T-helper 22 cell (primary cell): ENCODE data around the gene YES1.
A peak's percentile ranks its signal among the peaks of the same experiment; 100 is the strongest.
"Not testable (repeated sequence)": the region's sequence is repeated elsewhere in the genome, so short reads cannot be mapped to it uniquely, and the experiment has no call there.

Source experiments
- DNase-seq: peaks from one replicate; pipeline ENCODE4 v3.0.0-alpha.2; 2020; ENCODE audit warnings: low read depth

Gene YES1

GRCh38 chr18:820591-821165, 8.6 kb upstream of the YES1 start:
- no peak for DNase-seq

DNA sequence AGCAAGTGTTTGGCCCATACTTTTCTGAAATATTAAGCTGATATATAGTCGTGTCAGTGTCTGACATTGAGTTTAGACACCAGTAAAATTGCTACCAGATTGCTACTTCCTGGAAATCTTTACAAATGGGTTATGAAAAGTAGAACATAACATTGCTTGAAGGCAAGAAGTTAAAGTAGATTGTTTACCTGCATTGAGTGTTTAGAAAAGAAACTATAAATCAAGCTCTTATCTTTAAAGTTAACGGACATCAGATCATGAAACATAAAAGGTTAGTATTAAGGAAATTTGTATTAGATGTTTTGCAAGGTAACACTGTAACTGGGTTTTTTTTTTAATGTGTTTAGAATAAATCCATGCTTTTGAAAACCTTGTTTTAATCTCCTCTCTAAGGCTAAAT, 4.8 kb upstream of the YES1 start:
- DNase-seq: no peak

- DNase-seq: no peak
These were observed 4.1 kb upstream of the YES1 start for GRCh38 chr18:816088-816653.

- no peak for DNase-seq
These were observed 3.3 kb upstream of the YES1 start for GRCh38 chr18:815353-815752.

GRCh38 chr18:814300-815084, 2.5 kb upstream of the YES1 start:
- DNase-seq: no peak

GRCh38 chr18:813172-814071, 1.4 kb upstream of the YES1 start:
- peak; percentile 38 for DNase-seq

DNA sequence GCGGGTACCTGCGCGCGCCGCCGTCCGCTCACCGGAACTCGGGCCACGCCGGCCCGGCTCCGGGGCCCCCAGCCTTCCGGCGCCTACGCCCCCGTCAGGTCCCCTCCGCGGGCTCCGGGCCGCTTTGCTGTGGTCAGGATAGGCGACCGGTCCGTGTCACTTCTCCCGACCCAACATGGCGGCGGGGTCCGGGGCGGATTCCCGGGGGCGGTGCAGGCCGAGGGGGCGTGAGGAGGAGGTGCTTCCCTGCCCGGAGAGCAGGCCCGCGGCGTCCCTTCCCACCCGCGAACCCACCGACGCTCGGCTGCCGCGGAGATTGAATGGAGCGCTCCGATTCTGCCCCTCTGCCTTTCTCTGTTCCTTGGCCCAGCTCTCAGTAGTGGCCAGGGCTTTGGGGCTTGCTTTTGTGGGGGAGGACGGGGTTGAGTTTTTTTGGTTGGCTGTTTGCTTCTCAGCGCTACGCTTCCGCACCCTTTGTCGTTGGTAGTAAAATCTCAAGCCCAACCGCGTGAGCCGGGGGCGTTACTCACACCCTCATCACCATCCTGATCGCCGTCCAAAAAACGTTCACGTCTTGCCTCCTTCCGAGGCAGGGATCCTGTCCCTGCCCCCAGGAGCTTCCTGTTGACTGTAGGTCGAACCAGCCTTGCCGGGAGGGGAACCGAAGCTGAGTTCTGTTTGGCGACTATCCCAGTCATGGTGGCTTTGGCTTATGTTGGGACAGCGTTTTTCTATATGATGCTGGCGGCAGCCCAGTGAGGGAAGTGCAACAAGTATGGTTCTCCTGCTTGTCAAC, 532 bp upstream of the YES1 start:
- DNase-seq: peak; percentile 62

- no peak for DNase-seq
These were observed 705 bp downstream of the YES1 start for GRCh38 chr18:811182-811891.

GRCh38 chr18:809985-810642, 1.9 kb downstream of the YES1 start:
- DNase-seq: no peak

GRCh38 chr18:809228-809627, 2.8 kb downstream of the YES1 start:
- DNase-seq: not testable (repeated sequence)

GRCh38 chr18:808502-808901, 3.5 kb downstream of the YES1 start:
- DNase-seq: no peak

DNA sequence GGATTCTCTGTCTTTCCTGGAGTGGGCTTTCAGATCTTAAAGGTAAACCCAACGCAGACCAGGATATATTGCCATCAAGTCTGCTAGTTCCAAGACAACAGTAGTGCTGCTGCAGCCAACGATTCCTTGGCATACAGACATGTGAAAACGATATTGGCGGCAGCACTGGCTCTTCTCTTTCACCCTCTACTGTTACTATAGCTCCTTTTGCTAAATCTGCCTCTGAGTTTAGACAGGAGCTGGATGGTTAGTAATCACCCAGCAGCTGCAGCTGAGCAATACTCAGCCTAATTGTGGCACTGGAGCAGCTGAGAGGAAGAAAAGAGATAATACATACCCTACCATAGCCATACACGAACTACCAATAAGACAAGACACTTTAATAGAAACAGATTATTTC, 4.0 kb downstream of the YES1 start:
- no peak for DNase-seq

DNA sequence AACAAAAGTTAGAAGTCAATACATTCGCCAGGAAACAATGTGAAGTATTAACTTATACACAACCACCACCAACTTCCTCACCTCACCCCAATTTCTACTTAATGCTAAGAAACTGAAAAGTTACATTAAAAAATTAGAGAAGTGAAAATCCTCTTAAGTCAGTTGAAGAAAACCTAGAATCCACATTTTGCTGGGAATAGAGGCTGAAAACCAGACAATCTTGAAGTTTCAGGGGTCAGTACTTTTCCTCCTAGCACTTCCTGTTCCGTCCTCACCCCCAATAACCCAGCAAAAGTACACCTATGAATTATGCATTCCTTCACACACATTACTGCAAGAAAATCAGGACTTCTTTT, 6.3 kb downstream of the YES1 start:
- no peak for DNase-seq

- DNase-seq: no peak
These were observed 6.9 kb downstream of the YES1 start for GRCh38 chr18:805008-805754.

- no peak for DNase-seq
These were observed 10.9 kb downstream of the YES1 start for GRCh38 chr18:801137-801536.

DNA sequence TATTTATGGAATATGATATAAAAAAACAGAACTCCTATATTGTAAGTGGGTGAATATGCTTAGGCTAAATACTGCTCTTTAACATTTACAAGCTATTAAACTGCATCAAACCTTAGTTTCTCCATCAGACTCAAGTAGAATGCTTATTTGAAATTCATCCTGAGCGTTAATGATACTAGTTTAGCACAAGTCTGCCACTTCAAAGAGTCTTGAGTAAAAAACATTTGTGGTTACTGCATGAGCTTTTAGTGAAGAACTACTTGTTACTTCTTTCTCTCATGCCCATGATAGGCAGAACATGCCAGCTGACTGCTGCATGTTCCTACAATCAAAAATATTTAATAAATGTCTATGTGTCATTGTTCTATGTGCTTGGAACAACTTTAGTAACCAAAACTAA, 12.1 kb downstream of the YES1 start:
- DNase-seq: no peak

GRCh38 chr18:795383-795782, 16.7 kb downstream of the YES1 start:
- not testable (repeated sequence) for DNase-seq

DNA sequence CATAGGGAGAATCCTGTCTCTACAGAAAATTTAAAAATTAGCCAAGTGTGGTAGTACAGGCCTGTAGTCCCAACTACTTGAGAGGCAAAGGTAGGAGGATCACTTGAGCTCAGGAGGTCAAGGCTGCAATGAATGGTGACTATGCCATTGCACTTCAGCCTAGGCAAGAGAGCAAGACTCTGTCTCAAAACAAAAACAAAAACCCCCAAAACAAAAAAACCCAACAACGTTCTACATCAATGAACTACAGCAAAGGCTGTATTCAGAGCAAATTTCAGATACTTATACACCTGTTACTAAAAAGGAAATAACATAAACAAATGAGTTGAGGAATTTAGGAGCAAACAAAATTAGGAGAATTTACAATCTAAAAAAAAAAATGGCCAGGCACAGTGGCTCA, 22.6 kb downstream of the YES1 start:
- DNase-seq: no peak

- DNase-seq: no peak
These were observed 26.8 kb downstream of the YES1 start for GRCh38 chr18:785242-785641.
